ENCODE results near the gene SNX25.

Gene SNX25

GRCh38 chr4:185209031-185209851 is at the start of gene SNX25:
TSS of gene SNX25 (plus strand) at chr4:185209598. CDS start at chr4:185209827, 229 bp downstream.
- Histone ChIP-seq H3K9me3 (ENCODE audit: control insufficient read depth in 2 of 2, low read length in 2 of 2) (no peaks in the 10 kb centered on the region), H3K9ac (ENCODE audit: low read depth in 1 of 2, low read length in 2 of 2) (peak within 1 kb of the TSS; percentile 58 to 74), H3K4me1 (ENCODE audit: control insufficient read depth in 2 of 2, insufficient read depth in 2 of 2, low read length in 2 of 2) (peaks cover 11 to 15% of the 10 kb centered on the region in 2 donors), H3K4me3 (ENCODE audit: low read length in 2 of 2) (peak within 1 kb of the TSS; percentile 81 to 89), H3K27ac (ENCODE audit: low read depth in 2 of 2, low read length in 2 of 2) (peak within 1 kb of the TSS; percentile 62 to 70), H3K27me3 (ENCODE audit: control insufficient read depth in 2 of 2, insufficient read depth in 2 of 2, low read length in 2 of 2) (no peaks in the 10 kb centered on the region), H3K36me3 (ENCODE audit: control insufficient read depth in 2 of 2, insufficient read depth in 2 of 2, low read length in 2 of 2) (no peaks in the 10 kb centered on the region)

DNA sequence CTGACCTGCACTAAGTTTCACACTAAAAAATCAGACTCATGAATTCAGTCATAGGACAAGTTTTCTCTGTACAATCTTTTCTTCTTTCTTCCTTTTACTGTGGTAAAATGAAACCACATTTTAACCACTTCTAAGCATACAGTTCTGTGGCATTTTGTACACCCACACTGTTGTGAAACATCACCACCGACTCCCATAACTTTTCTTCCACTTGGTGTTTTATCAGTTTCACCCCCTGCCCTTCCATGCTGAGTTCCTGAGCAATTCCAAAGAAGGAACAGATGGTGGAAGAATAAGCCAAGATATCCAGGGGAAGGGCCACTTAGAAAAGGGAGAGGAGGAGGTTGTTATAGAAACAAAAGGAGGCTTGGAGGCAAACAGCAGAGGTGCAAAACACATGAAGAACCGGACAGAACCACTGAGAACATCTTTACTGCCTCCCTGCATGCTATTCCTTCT is 43.8 kb upstream of the SNX25 start:
- Histone ChIP-seq H3K36me3 (ENCODE audit: control insufficient read depth in 2 of 2, insufficient read depth in 2 of 2, low read length in 2 of 2) (peaks cover 12 to 25% of the 10 kb centered on the region in 2 donors), H3K27me3 (ENCODE audit: control insufficient read depth in 2 of 2, insufficient read depth in 2 of 2, low read length in 2 of 2) (no peaks in the 10 kb centered on the region), H3K9ac (ENCODE audit: low read depth in 1 of 2, low read length in 2 of 2) (no peak overlapping the region)

GRCh38 chr4:185167234-185167633 is 42.2 kb upstream of the SNX25 start:
- Histone ChIP-seq H3K36me3 (ENCODE audit: control insufficient read depth in 2 of 2, insufficient read depth in 2 of 2, low read length in 2 of 2) (peaks cover 6 to 14% of the 10 kb centered on the region in 2 donors), H3K4me3 (ENCODE audit: low read length in 2 of 2) (no peak overlapping the region), H3K9me3 (ENCODE audit: control insufficient read depth in 2 of 2, low read length in 2 of 2) (no peaks in the 10 kb centered on the region), H3K27ac (ENCODE audit: low read depth in 2 of 2, low read length in 2 of 2) (no peak overlapping the region), H3K27me3 (ENCODE audit: control insufficient read depth in 2 of 2, insufficient read depth in 2 of 2, low read length in 2 of 2) (no peaks in the 10 kb centered on the region), H3K4me1 (ENCODE audit: control insufficient read depth in 2 of 2, insufficient read depth in 2 of 2, low read length in 2 of 2) (no peaks in the 10 kb centered on the region), H3K9ac (ENCODE audit: low read depth in 1 of 2, low read length in 2 of 2) (no peak overlapping the region)

More for the DNA sequence above, 43.8 kb upstream of the SNX25 start:
- H3K4me1 ChIP-seq (ENCODE audit: control insufficient read depth in 2 of 2, insufficient read depth in 2 of 2, low read length in 2 of 2), result no peaks in the 10 kb centered on the region
- no peak overlapping the region for H3K27ac ChIP-seq (ENCODE audit: low read depth in 2 of 2, low read length in 2 of 2)
- no peak overlapping the region for H3K4me3 ChIP-seq (ENCODE audit: low read length in 2 of 2)
- no peaks in the 10 kb centered on the region for H3K9me3 ChIP-seq (ENCODE audit: control insufficient read depth in 2 of 2, low read length in 2 of 2)

- Histone ChIP-seq H3K27me3 (ENCODE audit: control insufficient read depth in 2 of 2, insufficient read depth in 2 of 2, low read length in 2 of 2) (no peaks in the 10 kb centered on the region), H3K36me3 (ENCODE audit: control insufficient read depth in 2 of 2, insufficient read depth in 2 of 2, low read length in 2 of 2) (peaks cover 3 to 14% of the 10 kb centered on the region in 2 donors), H3K4me3 (ENCODE audit: low read length in 2 of 2) (no peak overlapping the region), H3K27ac (ENCODE audit: low read depth in 2 of 2, low read length in 2 of 2) (no peak overlapping the region), H3K4me1 (ENCODE audit: control insufficient read depth in 2 of 2, insufficient read depth in 2 of 2, low read length in 2 of 2) (no peaks in the 10 kb centered on the region), H3K9me3 (ENCODE audit: control insufficient read depth in 2 of 2, low read length in 2 of 2) (no peaks in the 10 kb centered on the region), H3K9ac (ENCODE audit: low read depth in 1 of 2, low read length in 2 of 2) (no peak overlapping the region)
Observed at GRCh38 chr4:185171373-185172071, 37.9 kb upstream of the SNX25 start.

DNA sequence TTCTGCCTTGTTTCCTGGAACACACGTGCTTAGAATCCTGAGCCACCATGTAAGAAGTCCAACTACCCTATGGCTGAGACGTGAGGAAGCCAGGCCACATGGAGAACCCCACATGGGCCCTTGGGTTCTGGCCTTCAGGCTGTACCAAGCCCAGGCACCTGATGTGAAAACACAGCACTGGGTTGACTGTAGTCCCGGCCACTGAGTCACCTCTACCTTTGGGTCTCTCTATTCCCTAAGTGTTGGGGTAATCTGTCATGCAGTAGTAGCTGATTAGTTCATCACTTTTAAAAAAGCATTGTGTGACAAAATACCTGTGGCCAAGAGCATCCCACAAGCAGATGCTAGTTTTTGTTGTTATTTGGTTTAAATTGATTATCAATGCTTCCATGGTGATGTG is 29.9 kb upstream of the SNX25 start:
- no peak overlapping the region for H3K27ac ChIP-seq (ENCODE audit: low read depth in 2 of 2, low read length in 2 of 2)

DNA sequence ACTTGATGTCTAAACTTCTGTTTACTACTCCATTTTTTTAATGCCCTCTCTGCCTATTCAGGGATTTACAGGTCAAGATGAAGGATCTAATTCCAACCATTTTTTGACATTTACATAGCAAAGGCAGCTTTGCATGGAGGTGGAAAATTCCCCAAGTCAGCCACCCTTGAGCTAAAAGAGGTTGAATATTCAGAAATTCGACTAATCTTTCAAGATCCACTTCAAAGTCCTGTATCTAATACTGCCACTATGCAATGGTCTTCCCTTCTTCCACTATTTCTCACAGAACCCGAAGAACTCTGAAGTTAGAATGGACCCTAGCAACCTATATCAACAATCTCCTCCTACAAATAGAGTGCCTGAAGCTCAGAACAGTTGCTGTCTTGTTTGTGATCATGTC is 27.2 kb upstream of the SNX25 start:
- no peak overlapping the region for H3K9ac ChIP-seq (ENCODE audit: low read depth in 1 of 2, low read length in 2 of 2)
- H3K4me3 ChIP-seq (ENCODE audit: low read length in 2 of 2), result no peak overlapping the region
- H3K36me3 ChIP-seq (ENCODE audit: control insufficient read depth in 2 of 2, insufficient read depth in 2 of 2, low read length in 2 of 2), result peaks cover 1 to 3% of the 10 kb centered on the region in 2 donors
- H3K9me3 ChIP-seq (ENCODE audit: control insufficient read depth in 2 of 2, low read length in 2 of 2), result no peaks in the 10 kb centered on the region
- H3K4me1 ChIP-seq (ENCODE audit: control insufficient read depth in 2 of 2, insufficient read depth in 2 of 2, low read length in 2 of 2), result no peaks in the 10 kb centered on the region
- no peaks in the 10 kb centered on the region for H3K27me3 ChIP-seq (ENCODE audit: control insufficient read depth in 2 of 2, insufficient read depth in 2 of 2, low read length in 2 of 2)
- no peak overlapping the region for H3K27ac ChIP-seq (ENCODE audit: low read depth in 2 of 2, low read length in 2 of 2)

More for the DNA sequence above, 29.9 kb upstream of the SNX25 start:
- no peaks in the 10 kb centered on the region for H3K9me3 ChIP-seq (ENCODE audit: control insufficient read depth in 2 of 2, low read length in 2 of 2)
- peaks cover 3 to 4% of the 10 kb centered on the region in 2 donors for H3K36me3 ChIP-seq (ENCODE audit: control insufficient read depth in 2 of 2, insufficient read depth in 2 of 2, low read length in 2 of 2)
- H3K4me1 ChIP-seq (ENCODE audit: control insufficient read depth in 2 of 2, insufficient read depth in 2 of 2, low read length in 2 of 2), result no peaks in the 10 kb centered on the region
- no peaks in the 10 kb centered on the region for H3K27me3 ChIP-seq (ENCODE audit: control insufficient read depth in 2 of 2, insufficient read depth in 2 of 2, low read length in 2 of 2)
- no peak overlapping the region for H3K9ac ChIP-seq (ENCODE audit: low read depth in 1 of 2, low read length in 2 of 2)
- H3K4me3 ChIP-seq (ENCODE audit: low read length in 2 of 2), result no peak overlapping the region

DNA sequence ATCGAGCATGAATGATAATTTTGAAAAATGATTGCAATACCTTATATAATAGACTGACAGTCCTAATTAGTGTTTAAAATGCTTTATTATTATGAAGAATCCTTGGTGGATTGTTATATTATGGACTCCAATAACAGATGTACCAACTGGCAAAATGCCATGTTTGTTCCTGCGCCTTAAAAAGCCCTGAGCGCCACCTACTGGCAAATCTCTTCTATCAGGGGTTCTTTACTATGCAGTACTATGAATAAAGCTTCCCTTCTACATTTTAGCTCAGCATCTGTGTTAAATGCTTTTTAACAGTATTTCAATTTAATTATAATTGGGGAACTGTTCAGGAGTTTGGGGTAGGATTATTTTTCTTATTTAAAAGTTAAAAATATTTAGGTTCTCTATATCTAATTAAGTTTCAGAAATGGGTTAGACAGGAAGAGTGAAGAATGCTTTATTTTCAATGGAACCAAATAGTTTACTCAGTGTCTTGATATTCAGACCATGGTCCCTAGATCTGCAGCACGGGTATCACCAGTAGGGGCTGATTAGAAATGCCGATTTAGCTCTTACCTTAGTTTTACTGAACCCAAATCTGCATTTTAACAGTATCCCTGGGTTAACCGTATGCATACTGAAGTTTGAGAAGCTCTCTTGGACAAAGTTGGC is 25.6 kb upstream of the SNX25 start:
- H3K36me3 ChIP-seq (ENCODE audit: control insufficient read depth in 2 of 2, insufficient read depth in 2 of 2, low read length in 2 of 2), result peaks cover 3 to 6% of the 10 kb centered on the region in 2 donors
- no peak overlapping the region for H3K9ac ChIP-seq (ENCODE audit: low read depth in 1 of 2, low read length in 2 of 2)
- H3K4me3 ChIP-seq (ENCODE audit: low read length in 2 of 2), result no peak overlapping the region
- H3K27me3 ChIP-seq (ENCODE audit: control insufficient read depth in 2 of 2, insufficient read depth in 2 of 2, low read length in 2 of 2), result no peaks in the 10 kb centered on the region
- no peaks in the 10 kb centered on the region for H3K9me3 ChIP-seq (ENCODE audit: control insufficient read depth in 2 of 2, low read length in 2 of 2)
- no peaks in the 10 kb centered on the region for H3K4me1 ChIP-seq (ENCODE audit: control insufficient read depth in 2 of 2, insufficient read depth in 2 of 2, low read length in 2 of 2)
- H3K27ac ChIP-seq (ENCODE audit: low read depth in 2 of 2, low read length in 2 of 2), result no peak overlapping the region

DNA sequence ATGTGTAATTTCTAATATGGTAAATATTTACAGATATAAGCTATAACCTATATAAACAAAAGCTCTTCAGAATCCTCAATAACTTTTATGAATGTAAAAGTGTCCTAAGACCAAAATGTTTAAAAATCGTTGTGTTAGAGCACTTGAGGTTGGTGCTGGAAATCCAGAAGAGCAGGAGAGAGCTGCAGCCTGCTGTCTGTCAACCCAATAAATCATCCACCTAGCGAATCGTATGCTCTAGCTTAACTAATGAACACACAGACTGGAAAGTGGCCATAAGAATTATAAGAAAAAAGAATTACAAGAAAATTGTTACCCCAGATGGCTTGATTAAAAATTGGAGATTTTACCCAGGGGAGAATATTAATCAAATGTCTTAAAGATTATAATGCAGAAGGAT is 22.6 kb upstream of the SNX25 start:
- Histone ChIP-seq H3K36me3 (ENCODE audit: control insufficient read depth in 2 of 2, insufficient read depth in 2 of 2, low read length in 2 of 2) (peaks cover 11 to 14% of the 10 kb centered on the region in 2 donors), H3K9me3 (ENCODE audit: control insufficient read depth in 2 of 2, low read length in 2 of 2) (no peaks in the 10 kb centered on the region), H3K27me3 (ENCODE audit: control insufficient read depth in 2 of 2, insufficient read depth in 2 of 2, low read length in 2 of 2) (no peaks in the 10 kb centered on the region), H3K27ac (ENCODE audit: low read depth in 2 of 2, low read length in 2 of 2) (no peak overlapping the region), H3K4me1 (ENCODE audit: control insufficient read depth in 2 of 2, insufficient read depth in 2 of 2, low read length in 2 of 2) (no peaks in the 10 kb centered on the region), H3K4me3 (ENCODE audit: low read length in 2 of 2) (no peak overlapping the region), H3K9ac (ENCODE audit: low read depth in 1 of 2, low read length in 2 of 2) (no peak overlapping the region)

- Histone ChIP-seq H3K9ac (ENCODE audit: low read depth in 1 of 2, low read length in 2 of 2) (no peak overlapping the region), H3K27me3 (ENCODE audit: control insufficient read depth in 2 of 2, insufficient read depth in 2 of 2, low read length in 2 of 2) (no peaks in the 10 kb centered on the region), H3K9me3 (ENCODE audit: control insufficient read depth in 2 of 2, low read length in 2 of 2) (no peaks in the 10 kb centered on the region), H3K4me1 (ENCODE audit: control insufficient read depth in 2 of 2, insufficient read depth in 2 of 2, low read length in 2 of 2) (no peaks in the 10 kb centered on the region), H3K27ac (ENCODE audit: low read depth in 2 of 2, low read length in 2 of 2) (no peak overlapping the region), H3K36me3 (ENCODE audit: control insufficient read depth in 2 of 2, insufficient read depth in 2 of 2, low read length in 2 of 2) (peaks cover 11% of the 10 kb centered on the region in 2 donors), H3K4me3 (ENCODE audit: low read length in 2 of 2) (no peak overlapping the region)
Observed at GRCh38 chr4:185189606-185190305, 19.6 kb upstream of the SNX25 start.
